NCI-H1105 treated with DMSO at 0.1 percent for 48 hours (cell line): ENCODE measurements around the gene C1QTNF4.
A peak's percentile ranks its signal among the peaks of the same experiment; 100 is the strongest.

Source experiments
- DNase-seq: peaks from one replicate; lab custom pipeline; 2025; lab: John Stamatoyannopoulos, UW

C1QTNF4 gene

GRCh38 chr11:47592970-47593369, 1.2 kb downstream of the C1QTNF4 start:
- no peak for DNase-seq

DNA sequence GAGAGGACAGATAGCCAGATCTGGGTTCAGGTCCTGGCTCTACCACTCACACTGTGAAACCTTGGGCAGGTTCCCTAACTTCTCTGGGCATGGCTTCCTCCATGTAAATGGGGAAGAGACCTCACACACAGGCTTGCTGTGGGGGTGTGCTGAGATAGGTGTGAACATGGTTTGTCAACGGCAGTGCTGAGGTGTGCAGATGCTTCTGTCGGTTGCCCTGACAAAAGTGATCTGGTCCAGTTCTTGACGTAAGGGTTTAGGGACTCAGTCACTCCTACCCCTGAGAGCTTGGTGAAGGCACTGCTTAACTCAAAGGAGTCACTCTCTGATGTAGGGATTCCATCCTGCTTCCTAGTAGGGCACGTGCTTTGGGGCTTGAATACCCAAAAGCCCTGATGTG, 2.0 kb downstream of the C1QTNF4 start:
- no peak for DNase-seq

DNA sequence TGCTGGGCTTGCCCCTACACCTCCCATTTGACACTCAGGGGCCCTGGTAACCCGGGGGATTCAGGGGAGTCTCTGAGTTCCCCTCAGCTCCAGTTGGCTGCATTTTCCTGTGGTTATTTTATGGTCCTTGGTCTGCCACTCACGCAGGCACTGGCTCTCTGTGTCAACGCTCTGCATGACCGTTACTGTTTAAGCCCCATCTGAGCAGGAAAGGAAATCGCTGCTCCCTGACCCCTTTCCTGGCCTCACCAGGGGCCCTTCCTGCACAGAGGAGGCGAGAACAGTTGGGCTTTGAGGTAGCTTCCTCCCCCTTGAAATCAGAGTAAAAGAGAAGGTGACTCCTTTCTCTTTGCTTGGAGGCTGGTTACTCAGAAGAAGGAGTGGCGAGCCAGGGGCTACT, 2.4 kb downstream of the C1QTNF4 start:
- DNase-seq, result no peak

DNA sequence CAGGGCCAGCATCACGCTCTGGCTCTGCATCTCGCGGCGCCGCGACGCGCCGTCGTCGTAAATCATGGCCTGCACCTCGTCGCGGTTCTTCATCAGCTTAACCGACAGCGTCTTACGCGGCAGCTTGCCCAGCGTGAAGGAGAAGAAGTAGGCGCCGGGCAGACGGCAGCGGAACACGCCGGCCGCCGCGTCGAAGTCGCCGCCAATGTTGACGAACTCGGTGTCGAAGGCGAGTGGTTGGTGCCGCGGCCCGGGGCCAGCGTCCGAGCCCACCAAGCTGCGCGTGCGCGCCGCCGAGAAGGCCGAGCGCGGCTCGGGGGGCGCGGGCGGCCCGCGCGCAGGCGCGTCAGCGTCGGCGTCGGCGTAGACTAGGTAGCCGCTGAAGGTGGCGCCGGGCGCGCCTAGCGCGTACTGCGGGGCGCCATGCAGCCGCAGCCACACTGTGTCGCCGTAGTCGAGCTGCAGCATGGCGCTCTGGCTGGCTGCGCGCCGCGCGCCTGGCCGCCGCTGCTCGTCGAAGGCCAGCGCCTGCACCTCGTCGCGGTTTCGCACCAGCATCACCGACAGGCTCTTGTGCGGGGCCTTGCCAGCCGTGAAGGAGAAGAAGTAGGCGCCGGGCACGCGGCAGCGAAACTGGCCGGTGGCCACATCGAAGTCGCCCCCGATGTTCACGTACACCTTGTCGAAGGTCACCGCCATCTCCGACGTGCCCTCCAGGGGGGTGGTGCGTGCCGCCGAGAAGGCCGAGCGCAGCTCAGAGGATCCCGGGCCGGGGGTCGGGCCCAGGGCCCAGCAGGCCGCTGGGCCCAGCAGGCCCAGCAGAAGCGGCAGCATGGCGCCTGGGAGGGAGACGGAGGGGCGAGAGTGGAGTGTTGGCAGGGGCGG, 4.0 kb downstream of the C1QTNF4 start:
- DNase-seq, result no peak

DNA sequence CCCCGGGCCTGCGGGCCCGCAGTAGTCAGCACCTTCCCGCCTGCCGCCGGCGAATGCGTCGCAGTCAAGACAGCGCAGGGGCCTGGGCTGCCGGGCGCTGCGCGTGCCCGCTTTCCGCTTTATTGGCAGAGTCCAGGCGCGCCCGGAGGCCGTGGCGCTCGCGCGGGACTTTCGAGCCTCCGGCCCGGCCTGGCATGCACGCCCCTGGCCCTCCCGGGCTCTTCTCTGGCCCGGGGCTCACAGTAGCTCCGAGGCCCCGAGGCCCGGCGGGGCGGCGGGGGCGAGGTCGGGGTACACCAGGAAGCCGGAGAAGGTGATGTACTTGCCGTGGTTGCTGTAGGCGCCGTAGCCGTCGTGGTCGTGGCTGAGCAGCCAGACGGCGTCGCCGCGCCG, 4.6 kb downstream of the C1QTNF4 start:
- DNase-seq, result no peak

DNA sequence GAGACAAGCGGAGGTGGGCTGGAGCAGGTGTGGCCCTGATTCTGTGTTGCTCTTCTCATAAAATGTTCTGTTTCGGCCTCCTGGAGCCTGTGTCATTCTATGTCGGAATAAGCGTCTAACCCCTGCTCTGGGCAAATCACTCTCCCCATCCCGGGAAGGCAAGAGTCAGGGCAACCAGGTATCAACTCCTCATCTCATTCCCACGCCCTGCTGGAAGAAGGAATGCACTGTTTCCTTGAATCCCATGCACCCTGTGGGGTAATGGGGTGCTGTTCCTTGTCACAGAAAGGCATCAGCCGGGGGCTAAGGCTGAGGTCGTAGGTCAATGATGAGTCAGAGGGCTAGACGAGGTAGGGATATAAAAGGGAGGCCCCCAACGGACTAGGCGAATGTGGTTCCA, 5.1 kb downstream of the C1QTNF4 start:
- no peak for DNase-seq

- DNase-seq, result no peak
Measured at GRCh38 chr11:47587723-47588326, 6.4 kb downstream of the C1QTNF4 start.

DNA sequence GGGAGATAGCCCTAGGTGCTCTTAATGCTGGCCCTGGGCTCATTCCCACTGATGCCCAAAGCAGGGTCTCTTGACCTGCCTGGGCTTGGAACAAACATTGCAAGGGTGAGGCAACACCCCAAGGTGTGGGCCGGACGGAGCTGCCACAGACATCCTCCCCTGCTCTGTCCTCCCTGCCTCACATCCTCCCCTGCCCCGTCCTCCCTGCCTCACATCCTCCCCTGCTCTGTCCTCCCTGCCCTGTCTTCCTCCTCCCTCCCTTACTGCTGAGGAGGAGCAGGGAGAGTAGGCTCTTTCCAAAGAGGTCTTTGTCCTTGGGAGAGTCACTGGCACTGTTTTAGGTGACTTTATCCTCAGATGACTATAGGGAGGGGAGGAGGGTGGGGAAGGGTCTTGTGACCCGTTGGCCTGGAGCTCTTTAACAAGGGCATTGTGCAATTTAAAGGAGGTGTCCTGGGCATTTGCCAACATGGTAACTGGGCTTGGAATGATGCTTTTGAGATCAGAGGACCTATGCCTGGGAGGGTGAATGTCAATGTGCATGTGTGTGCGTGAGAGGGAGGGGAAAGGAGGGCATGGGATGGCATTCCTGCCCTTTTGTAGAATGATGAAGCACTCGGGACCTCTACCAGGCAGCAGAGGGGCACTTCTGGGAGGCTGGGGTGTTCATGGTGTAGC, 7.0 kb downstream of the C1QTNF4 start:
- DNase-seq, result no peak

DNA sequence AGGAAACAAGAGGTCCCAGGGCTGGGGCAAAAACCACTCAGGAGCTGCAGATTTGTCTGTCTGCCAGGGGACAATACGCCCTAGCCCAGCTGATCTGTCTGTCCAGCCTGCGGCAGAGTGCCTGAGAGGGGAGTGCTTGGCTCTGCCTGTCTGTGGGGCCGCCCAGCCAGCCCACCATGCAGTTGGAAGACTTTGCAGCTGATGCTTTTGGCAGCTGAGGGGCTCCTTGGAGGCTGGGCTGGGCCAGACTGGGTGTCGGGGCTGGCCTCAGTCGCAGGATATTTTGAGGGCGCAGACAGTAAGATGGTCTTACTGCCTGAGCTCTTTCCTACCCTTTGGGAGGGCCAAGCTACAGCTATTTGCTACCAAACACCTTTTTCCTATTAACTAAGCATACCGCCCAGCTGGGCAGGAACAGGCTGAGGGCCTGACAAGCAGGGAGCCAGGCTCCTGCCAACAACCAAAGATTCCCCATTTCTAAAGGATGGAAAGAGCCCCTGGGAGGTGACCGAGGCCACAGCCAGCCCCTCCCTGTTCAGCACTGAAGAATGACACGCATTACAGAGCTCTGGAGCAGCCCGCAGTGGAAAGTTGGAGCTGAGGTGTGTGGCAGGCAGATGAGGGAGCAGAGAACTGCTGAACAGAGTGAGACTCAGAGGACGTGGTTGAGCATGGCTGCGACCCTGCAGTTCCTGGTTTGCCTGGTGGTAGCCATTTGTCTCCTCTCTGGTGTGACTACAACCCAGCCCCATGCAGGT, 7.9 kb downstream of the C1QTNF4 start, which contains the start of gene FAM180B:
TSS of gene FAM180B (plus strand) at position 581 of the 758 bp plus-strand sequence. CDS start at position 672, 91 bp downstream.
- no peak for DNase-seq

DNA sequence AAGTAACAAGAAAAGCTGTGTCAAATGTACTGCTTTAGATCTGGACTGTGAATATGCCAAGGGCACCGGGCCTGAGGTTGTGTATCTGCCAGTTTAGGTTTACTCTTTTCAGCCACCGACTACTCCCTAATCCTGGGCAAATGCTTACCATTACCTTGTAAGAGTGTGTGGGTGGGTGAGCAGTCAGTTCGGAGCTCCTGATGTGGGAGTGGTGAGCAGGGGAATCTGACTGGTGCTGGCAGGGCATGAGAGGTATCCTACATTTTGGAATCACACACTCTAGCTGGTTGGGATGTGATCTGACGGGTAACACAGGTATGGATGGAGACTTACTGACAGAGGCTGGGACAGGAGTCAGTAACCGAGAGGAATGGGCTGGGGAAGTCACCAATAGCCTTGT, 10.4 kb downstream of the C1QTNF4 start:
- DNase-seq, result no peak

DNA sequence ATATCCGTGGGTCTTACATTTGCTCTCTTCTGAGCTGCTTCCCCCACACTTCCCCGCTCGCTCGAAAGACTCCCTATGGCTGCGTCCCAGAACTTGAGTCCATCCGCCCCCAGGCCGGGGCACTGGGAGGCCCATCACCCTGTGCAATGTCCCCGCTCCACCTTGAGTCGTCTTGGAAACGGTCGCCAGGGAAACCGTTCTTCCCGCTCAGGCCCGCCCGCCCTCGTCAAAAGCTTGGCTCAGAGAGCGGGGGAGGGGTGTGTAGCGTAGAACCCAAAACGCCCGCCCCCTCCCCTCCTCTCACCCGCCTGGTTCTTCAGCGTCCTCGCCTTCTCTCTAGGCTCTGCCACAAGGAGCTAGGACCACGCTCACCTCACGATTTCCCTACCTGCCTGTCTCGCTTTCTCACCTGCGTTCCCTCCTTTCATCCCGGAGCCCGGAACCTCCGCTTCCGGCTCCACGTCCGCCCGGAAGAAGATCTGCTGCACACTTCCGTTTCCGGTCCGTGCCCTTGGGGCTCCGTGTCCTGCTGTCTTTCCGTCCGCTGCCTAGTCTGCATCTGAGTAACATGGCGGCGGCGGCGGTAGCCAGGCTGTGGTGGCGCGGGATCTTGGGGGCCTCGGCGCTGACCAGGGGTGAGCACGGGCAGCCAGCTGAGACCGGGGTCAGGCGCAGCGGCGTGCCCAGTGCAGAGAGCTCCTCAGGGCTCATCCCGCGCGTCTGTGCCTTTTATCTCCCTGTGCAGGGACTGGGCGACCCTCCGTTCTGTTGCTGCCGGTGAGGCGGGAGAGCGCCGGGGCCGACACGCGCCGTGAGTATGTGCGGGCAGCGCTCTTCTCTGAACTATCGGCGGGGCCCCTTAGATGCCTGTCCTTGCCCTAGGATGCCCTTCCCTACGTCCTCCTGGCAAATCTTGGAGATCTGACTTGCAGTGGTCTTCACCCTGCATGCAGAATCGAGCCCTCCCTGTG, 15.4 kb downstream of the C1QTNF4 start, which contains the start of the genes KBTBD4 and NDUFS3:
TSS of gene KBTBD4 (minus strand) at position 447 of the 971 bp plus-strand sequence. CDS start at position 428, 19 bp downstream.
TSS of gene NDUFS3 (plus strand) at position 551 of the 971 bp plus-strand sequence. CDS start at position 569, 18 bp downstream.
- DNase-seq, result peak; percentile 89

GRCh38 chr11:47577460-47578041, 16.7 kb downstream of the C1QTNF4 start:
- no peak for DNase-seq

DNA sequence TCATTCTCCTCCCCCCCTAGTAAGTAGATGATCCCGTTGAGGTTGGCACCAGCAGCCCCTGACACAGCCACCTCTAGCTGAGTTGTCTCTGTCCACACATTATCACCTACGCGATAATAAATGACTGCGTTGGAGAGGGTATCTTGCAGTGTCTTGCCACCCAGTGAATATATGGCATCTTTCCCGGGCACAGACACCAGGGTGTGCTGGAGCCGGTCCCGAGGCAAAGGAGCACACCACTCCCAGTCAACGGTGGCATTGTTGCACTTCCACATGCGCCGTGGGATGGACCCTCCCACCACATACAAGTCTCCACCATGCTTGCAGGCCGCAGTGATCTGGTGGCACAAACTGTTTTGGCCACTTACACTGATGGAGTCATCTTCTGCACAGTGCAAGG, 20.9 kb downstream of the C1QTNF4 start:
- no peak for DNase-seq

DNA sequence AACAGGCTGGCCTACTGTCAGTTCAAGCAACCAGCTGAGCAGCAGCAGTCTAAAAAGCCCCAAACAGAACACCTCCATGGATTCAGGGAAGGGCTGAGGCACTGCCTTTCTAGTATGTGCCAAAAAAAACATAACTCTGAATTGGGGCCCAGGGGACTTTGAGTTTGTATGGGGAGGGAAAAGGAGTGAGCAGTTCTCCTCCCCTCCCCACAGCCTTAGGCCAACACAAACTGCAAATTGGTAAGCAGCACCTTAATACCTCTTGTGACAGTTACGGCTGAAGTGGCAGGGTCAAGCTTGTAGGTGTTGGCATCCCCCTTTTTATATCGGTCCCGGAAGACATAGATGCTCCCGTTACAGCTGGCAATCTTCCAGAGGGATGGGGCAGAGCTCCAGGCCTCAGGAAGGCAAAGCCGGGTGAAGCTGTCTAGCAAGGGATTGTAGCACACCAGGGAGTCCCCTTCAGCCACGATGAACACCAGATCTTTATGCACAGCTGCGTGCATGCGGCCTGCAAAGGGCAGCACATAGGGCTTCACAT, 21.4 kb downstream of the C1QTNF4 start:
- no peak for DNase-seq

DNA sequence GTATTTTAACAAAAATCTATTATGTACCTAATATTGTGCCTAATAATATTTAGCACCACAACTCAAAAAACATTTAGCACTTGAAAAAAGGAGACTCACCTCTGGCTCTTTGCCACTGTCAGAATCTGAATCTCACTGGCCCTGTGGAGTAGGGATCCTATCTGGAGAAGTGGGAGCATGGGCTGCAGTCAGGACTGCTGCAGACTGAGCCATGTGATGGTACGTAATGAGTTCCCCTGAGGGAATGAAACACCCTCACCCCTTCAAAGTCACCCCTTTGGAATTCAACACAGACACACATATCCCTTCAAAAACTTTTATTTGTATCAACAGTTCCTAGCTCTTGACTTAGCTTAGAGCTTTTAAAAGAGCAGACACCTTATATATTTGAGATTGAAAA, 22.3 kb downstream of the C1QTNF4 start:
- no peak for DNase-seq

DNA sequence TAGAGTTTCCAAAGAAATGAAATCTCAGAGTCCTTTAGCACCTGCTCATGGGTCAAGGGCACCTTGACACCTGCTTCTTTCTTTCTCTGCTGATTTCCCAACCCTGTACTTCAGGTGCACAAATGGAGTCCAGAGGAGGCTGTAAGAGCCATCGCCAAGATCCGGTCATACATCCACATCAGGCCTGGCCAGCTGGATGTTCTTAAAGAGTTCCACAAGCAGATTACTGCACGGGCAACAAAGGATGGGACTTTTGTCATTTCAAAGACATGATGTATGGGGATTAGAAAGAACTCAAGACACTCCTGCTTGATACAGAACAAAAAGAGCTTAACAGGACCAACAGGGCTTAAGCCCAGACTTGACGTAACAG, 22.9 kb downstream of the C1QTNF4 start:
- DNase-seq, result no peak

DNA sequence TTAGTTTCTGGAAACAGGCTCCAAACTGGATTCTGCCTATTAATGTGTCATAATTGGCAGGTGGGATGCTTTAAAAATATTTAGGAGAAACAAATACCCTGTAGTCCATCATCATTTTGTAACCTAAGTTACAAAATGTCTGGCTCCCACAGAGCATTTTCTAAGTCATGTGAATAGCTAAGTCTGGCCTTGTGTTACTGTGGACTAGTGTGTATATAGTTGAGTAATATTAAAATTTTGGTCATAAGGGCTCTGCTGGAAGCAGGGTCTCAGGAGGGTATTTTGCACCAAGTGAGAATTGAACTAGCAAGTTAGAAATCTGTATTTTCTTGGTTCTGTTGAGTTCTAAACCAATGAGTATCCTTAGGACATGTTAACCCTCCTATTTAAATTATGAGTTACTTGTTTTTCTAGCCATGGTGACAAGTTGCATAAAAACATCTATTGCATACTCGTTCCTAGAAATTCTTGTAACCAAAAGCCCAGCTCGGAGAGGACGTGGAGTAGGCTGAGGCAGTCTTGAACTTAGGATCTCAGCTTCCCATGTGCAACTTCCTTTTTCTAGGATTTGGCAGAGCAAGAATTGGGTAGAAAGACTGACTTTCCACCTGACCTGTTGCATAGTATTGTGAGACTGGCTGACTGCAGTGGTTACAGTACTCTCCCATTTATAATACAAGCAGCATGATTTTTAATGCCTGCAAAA, 23.4 kb downstream of the C1QTNF4 start:
- no peak for DNase-seq

DNA sequence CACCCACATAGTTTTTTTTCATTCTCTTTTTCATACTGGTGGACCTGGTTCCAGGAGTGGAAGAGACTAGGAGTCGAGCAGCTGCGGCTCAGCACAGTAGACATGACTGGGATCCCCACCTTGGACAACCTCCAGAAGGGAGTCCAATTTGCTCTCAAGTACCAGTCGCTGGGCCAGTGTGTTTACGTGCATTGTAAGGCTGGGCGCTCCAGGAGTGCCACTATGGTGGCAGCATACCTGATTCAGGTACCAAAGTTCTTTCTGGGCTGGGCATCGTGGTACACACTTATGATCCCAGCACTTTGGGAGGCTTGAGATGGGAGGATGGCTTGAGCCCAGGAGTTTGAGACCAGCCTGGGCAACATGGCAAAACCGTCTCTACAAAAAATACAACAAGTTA, 24.6 kb downstream of the C1QTNF4 start:
- no peak for DNase-seq

- DNase-seq, result no peak
Measured at GRCh38 chr11:47566149-47566698, 28.0 kb downstream of the C1QTNF4 start.
